HPDE6-E6E7 (cell line): ENCODE results near the gene PRR33.

Experiments
- DNase-seq: peaks from one replicate; pipeline ENCODE4 v3.0.0; 2011; ENCODE audit warnings: missing footprints; ENCODE audit errors: extremely low spot score

PRR33 gene

GRCh38 chr11:1863352-1864216 is 28.1 kb downstream of the PRR33 start:
- DNase-seq, result peak; percentile 73

DNA sequence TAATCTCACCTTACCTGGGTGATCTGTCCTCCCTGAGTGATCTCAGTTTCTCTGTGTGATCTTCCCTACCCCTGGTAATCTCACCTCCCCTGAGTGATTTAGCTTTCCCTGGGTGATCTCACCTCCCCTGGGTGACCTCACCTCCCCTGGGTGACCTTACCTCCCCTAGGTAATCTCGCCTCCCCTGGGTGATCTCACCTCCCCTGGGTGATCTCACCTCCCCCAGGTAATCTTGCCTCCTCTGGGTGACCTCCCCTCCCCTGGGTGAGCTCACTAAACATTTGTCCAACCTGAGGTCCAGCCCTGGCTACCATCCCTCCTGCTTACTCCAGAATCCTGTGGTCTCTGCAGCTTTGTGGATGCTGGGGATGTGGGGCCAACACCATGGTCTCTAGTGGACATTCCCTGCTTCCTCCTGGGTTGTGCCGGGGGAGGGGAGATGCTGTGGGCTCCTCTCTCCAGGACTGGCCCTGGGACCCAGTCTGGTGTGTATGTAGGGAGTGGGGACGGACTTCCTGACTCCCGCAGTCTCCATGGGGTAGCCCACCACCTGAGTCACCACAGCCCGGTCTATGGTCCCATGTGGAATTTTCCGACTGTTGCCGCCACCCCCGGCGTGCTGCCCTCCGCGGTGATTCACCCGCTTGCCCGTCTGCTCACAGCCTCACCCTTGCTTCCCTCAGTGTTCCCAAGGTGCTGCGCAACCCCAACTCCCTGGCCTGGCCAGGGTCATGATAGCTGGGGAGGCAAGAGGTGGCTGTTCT is 28.9 kb downstream of the PRR33 start:
- DNase-seq, result peak; percentile 59

GRCh38 chr11:1861435-1862411 is 30.0 kb downstream of the PRR33 start:
- no peak for DNase-seq

- DNase-seq, result no peak
Measured at GRCh38 chr11:1860108-1860507, 31.6 kb downstream of the PRR33 start.

- no peak for DNase-seq
Measured at GRCh38 chr11:1859004-1859403, 32.7 kb downstream of the PRR33 start.

GRCh38 chr11:1858576-1858975 is 33.1 kb downstream of the PRR33 start:
- no peak for DNase-seq

- DNase-seq, result no peak
Measured at GRCh38 chr11:1858154-1858553, 33.5 kb downstream of the PRR33 start.

GRCh38 chr11:1857064-1857463 is 34.6 kb downstream of the PRR33 start:
- no peak for DNase-seq

DNA sequence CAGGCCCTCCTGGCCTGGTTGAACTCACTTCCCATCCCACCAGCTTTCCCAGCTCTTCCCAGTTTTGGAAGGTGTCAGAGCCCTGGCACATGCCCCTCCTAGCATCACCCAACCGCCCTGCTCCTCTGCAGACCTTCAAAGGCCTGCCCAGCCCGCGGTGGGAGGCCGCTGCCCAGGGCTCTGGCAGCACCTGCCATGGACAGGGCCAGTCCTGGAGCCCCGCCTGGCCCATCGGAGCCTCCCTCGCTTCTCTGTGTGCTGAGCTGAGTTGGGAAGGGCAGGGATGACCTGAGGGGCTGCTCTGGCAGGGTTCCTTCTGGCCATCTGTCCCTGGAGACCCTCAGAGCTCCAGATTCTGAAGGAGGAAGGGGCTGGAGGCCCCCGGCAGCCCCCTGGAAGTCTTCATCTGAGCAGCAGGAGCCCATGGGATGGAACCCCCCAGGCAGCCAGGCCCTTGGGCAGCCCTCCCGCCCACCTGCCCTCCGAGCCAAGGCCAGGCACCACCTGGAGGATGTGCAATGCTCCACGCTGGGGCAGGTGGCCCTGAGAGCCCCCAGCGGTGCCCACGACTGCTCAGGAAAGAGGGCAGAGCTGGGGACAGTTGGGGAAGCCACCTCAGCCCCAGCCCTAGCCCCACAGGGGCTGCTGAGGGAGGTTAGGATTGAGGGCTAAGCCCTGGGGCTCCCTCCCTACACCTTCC is 35.2 kb downstream of the PRR33 start:
- DNase-seq, result no peak

DNA sequence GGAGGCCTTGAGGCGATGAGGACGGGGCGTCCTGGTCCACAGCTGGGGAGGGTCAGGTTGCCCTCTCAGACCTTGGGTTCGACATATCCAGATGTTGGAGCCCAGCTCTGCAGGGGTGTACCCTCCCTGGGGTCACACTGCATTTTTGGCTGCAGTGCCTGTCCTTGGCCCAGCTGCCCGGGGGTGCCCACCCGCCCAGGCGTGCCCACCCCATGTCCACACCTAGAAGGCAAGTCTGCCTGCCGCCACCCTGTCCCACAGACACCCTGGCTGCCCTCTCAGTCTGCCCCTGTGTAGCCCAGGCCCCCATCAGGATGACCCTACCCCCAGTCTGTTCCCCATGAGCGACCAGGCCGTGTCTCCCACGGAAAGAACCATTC is 35.8 kb downstream of the PRR33 start:
- DNase-seq, result no peak

DNA sequence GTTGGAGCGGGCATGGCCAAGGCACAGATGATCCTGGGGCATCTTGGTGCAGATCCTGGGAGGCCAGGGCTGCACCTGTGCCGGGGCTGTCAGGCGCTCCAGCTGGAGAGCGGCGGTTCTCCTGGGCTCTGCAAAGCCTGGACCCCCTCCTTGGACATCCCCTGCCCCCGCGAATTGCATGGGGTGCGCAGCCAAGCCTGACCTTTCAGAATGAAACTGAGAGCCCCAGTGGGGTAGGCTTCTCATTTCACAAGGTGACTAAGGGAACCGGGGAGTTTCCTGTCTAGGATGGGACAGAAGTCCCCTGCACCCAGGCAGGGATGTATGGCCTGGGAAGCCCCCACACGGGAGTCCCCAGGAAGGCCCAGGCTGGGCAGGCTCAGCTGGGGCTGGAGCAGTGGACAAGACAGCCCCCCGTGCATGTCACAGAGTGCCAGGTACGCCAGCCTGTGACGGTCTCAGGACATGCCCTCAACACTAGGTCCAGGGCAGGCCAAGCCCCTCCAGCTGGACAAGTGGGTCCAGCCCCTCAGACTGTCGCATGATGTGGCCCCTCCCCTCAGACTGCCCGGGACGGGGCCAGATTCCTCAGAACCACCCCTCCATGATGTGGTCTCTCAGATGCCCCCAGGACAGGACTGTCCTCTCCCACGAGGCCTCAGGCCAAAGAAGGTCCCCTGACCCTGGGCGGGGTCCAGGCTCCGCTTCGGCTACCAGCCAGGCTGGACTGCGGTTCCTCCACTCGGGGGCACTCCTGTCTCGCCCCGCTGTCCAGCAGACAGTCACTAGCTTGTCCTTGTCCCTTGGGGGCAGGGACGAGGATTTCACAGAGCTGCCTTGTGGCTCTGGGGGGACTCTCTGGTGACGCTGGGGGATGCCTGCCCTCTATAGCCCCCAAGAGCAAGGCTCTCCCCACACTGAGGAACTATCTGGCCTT is 36.5 kb downstream of the PRR33 start:
- no peak for DNase-seq

DNA sequence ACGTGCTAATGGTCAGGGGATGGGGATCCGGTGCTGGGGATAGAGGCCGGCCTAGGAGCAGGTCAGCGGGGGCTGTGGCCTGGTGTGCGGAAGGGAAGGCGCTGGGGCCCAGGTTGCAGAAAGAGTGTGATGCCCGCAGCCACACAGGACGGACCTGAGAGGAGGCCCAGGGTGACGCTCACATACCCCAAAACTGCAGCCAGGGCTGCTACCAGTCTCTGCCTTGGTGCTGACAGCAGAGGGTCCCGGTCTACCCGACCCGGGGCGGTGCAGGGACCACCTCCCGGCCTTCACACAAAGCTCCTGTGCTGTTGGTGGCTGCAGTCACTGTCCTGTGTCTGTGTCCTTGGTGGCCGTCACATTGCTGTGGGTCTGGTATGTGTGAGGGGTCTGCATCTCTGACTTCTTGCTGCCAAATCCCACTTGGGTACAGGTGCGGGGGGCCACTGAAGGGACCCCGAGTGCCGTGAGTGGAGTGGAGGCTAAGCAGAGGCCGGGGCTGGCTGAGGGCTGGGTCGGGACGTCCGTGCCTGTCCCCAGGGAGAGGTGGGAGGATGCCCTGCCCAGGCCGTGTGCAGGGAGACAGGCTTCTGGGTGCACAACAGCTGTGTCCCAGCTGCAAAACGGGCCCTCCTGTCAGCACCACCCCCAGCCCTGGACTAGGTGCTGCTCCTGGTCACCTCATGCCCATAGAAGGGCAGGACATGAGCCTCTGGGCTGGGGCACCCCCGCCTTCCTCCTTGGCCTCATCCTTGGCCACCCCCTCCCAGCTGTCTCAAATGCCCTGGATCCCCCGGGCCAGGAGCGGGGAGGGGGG is 37.4 kb downstream of the PRR33 start:
- DNase-seq, result no peak

- DNase-seq, result no peak
Measured at GRCh38 chr11:1853376-1854131, 38.1 kb downstream of the PRR33 start.

DNA sequence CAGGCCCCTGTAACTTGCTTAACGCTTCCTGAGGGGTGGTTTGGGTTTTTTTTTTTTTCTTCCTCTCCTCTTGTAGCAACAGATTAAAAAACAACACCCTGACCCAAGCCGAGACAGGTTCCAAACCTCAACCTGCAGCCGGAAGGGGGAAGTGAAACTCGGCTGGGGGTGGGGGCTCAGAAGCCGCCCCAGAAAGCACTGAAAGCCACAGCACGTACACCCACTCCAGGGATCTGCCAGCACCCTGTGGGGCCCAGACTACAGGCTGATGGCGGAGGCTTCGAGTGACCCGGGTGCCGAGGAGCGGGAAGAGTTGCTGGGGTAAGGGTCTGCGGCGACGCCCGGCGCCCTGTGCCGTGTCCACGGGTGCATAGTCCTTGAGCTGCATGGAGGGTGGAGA is 38.8 kb downstream of the PRR33 start, which contains the start of gene LSP1:
Gene LSP1, plus strand, starts transcription at position 208 of the 400 bp plus-strand sequence. Its CDS starts 61 bp downstream, at position 269.
- no peak for DNase-seq

DNA sequence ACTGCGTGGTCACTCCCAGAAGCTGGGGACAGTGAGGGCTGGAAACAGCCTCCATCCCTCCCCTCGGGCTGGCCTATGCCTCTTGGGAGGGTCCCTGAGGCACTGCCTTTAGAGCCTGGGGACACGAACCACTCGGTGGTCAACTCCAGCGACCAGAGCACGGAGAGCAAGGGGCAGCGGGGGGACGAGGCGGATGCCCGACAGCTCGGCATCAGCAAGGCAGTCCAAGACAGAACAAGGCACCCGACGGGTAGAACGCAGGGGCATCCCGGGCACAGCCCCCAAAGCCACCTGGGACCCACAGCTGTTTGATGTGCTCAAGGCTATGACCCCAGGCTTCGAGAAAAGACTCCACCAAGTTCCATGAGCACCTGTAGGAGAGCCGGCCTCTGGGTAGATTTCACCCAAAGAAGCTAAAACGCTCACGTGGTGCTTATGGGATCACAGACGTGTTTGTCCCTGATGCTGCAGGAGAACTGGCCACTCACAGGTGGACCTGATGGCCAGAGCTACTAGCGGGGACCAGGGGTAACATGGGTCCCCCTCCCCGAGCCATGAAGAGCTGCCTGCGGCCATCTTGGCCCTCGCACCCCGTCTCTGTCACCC is 39.3 kb downstream of the PRR33 start:
- DNase-seq, result no peak

- no peak for DNase-seq
Measured at GRCh38 chr11:1851468-1852180, 40.1 kb downstream of the PRR33 start.
